SK-N-MC (cell line): ENCODE measurements around the gene TADA1.

ENCODE experiments used
- EZH2 ChIP-seq: fragments of 200-600 bp; sonication (generic); IDR thresholded peaks from one replicate; pipeline ENCODE4 v1.6.1; 2017; ENCODE audit warnings: antibody characterized with exemption
- FOXP2 ChIP-seq: optimal IDR thresholded peaks from 2 replicates; pipeline ENCODE3; 2011; ENCODE audit warnings: mild to moderate bottlenecking, moderate library complexity; ENCODE audit not compliant: insufficient read depth; ENCODE audit errors: extremely low read length, control extremely low read depth
- POLR2AphosphoS5 ChIP-seq: IDR thresholded peaks from 2 replicates; pipeline ENCODE4 v1.6.1; 2012; ENCODE audit warnings: mild to moderate bottlenecking, low read depth, low read length, borderline replicate concordance

DNA sequence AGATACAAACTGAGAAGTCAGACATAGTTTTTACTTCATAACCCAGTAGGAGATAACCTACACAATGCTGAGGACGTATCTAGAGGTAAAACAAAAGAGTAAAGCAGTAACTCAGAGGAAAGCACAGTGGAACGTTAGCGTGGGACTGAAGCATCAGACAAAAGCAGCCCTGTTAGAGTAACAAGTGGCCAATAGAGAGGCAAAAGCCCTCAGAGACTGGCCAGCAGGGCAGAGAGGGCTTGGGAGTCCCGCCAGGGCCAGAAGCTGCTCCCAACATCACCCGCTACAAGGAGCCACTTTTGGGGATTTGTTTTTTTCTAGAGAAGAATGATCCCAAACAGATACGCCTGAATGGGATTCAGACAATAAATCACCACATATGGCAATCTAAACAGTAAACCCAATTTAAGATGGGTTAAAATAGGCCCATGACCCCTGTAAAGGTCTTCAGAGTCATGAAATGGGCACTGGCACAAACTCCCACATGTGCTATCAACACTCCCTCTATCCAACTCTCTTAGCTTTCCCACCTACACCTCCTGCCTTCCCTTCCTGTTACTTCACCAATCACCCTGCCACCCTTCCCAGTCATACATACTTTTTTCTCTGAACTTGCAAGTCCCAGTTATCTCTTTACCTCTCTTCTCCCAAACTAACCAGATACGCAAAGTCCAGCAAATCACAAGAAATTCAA is 17.2 kb downstream of the TADA1 start:
- no peak for TF ChIP-seq EZH2
- TF ChIP-seq POLR2AphosphoS5: no peak
- TF ChIP-seq FOXP2: no peak
